Mucosa of gallbladder (tissue), 1 donor: Measurements from ENCODE around the gene RIC1. TPM values are rescaled to one million over a fixed set of nuclear protein-coding genes. Genes with fewer than 3 reads are reported as not detected.
"Not testable (repeated sequence)": the region's sequence is repeated elsewhere in the genome, so short reads cannot be mapped to it uniquely, and the experiment has no call there.

ENCODE experiments used
- DNase-seq: peaks from one replicate; pipeline ENCODE4 v3.0.0-alpha.2; 2020; ENCODE audit warnings: low spot score
- total RNA-seq: library from RNA; stranded (reverse); gene quantifications from one replicate; pipeline ENCODE4 v1.2.1, GENCODE V29; 2021
- donor health status: DM: no; HTN: no; CAD: no.

RIC1 gene
- total RNA-seq, 1 donor from 2014 or later, result 17.0 TPM

DNA sequence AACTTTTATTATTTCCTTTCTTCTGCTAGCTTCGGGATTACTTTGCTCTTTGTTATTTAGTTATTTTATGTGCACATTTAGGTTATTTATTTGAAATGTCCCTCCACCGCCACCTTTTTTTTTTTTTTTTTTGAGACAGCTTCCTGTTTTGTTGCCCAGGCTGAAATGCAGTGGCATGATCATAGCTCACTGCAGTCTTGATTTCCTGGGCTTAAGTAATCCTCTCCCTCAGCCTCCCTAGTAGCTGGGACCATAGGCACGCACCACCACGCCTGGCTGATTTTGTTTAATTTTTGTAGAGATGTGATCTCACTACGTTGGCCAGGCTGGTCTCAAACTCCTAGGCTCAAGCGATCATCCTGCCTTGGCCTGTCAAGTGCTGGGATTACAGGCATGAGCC is 38.5 kb downstream of the RIC1 start:
- DNase-seq, result no peak

DNA sequence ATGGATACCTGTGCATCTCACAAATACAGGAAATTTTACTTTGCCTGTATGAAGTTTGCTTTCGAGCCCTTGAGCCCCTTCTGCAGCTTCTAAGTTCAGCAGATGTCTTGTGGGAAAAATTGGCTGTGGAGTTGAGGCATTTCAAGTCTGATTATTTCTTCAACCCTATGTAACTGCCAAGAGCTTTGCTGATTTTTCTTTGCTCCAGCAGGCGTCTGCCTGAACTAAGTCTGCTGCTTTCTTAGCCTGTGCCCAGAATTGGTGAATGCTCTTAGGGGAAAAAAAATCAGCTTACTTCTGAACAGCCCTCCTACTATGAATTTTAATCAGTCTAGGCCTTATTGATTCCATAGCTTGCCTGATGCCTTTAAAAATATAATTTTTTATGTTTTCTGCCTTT is 41.2 kb downstream of the RIC1 start:
- DNase-seq, result no peak

DNA sequence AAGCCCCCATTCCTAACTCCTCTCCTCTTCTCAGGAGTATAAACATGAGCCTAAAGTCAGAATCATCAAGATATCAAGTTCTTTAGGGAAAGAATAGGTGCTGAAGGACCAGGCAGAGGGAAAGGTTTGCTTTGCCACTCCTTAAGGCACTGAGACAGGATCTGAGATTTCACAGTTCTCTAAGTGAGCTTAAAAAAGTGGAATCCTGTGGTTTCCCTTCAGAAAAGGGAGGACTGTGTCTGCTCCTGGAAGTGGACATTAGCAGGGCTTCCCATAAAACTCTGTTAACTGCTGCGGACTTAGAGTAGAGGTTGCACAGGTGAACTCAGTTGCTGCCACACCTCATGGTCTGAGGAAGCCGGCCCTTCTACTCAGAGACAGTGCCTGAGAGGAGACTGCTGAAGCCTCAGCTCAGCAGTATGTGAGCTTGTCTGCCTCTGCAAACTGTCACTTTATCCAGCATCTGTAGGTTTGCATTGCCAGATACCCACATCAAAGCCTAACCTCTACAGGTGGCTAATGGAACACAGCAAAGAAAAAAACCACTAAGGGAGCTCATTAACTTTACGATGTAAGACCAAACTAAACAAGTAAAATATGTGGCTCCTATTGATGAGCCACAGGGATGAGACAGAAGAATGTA is 42.9 kb downstream of the RIC1 start:
- no peak for DNase-seq

DNA sequence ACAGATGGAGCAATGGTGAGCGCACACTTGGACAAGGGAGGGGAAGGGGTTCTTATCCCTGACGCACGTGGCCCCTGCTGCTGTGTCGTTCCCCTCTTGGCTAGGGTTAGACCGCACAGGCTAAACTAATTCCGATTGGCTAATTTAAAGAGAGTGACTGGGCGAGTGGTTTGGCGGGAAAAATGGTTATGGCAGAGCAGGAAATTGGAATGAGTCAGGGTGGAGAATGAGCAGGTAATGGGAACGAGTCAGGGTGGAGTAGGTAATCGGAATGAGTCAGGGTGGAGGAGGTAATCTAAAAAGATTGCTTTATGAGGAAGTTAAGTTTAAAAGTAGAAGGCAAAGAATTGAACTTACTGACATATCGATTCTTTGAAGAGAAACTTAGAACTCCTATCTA is 46.1 kb downstream of the RIC1 start:
- DNase-seq, result not testable (repeated sequence)

DNA sequence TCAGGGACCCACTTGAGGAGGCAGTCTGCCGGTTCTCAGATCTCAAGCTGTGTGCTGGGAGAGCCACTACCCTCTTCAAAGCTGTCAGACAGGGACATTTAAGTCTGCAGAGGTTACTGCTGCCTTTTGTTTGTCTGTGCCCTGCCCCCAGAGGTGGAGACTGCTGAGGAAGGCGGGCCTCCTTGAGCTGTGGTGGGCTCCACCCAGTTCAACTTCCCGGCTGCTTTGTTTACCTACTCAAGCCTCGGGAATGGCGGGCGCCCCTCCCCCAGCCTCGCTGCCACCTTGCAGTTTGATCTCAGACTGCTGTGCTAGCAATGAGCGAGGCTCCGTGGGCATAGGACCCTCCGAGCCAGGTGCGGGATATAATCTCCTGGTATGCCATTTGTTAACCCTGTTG is 54.7 kb downstream of the RIC1 start:
- not testable (repeated sequence) for DNase-seq

DNA sequence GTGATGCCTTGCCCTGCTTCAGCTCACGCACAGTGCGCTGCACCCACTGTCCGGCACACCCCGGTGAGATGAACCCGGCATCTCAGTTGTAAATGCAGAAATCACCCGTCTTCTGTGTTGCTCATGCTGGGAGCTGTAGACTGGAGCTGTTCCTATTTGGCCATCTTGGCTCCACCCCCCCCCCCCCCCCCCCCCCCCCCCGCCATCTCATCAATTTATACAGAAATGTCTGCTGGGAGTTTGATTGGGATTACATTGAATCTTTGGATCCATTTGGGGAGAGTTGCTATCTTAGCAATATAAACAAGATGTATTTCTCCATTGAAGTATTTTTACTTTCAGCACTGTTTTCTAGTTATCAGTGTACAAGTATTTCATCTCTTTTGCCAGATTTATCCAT is 55.2 kb downstream of the RIC1 start:
- DNase-seq, result no peak

DNA sequence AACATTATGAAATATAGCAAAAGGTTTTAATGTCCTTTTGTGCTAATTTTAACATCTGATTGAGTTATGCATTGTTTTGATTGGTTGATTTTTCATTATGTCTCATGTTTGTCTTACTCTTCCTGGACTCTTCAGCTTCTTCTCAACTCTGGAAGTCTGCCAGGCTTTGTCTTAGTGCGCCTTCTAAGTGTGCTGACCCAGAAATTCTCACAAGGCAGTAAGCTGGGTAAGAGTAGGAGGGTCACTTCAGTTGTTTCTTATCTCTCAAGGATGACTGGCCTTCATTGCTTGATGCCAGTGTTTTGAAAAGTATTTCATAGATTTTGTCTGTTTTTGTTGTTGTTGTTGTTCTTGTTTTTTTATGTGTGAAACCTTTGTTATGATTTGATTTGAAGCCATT is 59.2 kb downstream of the RIC1 start:
- DNase-seq, result no peak

DNA sequence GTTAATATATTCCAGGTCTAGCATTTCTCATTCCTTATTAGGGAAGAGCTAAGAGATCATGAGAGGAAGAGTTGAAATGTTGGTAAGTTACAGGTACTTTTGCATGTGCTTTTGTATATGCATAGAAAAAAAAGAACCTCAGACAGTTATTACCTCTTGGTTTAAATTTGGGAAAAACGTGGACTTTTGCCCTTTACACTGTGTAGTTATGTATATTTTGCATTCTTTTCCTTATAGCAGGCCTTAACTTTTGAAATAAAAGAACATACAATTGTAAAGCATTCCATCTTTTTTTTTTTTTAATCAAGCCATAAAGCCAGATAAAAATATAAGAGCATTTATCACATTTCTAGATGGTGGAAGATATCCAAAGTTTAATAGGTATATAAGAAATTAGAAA is 61.4 kb downstream of the RIC1 start:
- DNase-seq, result no peak

DNA sequence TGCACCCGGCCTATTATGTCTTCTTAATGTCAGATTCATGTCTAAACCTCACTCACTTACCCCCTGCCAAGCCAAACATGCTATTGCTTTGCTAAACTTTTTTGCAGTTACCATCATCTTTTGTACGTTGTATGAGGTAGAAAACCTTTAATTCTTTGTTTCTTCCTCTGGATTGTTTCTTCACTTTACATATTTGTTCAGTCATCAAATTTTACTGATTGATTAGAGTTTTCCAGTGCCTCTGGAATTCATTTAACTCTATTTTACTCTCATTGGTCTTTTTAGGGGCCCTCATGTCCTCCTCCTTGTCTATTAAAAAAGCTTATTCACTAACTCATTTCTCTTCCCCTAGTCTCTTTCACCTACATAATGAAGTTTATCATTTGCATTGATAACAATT is 67.0 kb downstream of the RIC1 start:
- DNase-seq, result no peak

DNA sequence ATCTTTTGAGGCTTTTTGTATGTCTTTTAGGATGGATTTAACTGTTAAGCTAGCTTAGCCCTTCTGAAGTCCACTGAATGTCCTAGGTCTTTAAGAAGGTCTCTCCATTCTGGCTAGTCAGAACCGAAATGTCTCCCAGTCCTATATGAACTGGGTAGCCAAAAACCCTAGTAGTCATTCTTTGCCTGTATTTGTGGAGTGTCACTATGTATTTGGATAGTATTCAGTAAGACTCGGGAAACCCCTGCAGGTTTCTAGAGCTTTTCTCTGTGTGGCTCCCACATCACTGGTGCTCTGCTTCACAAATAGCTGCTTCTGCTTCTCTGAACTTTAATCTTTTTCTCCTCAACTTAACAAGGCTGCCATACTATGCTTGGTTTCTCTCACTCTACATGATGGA is 68.0 kb downstream of the RIC1 start:
- DNase-seq, result no peak

DNA sequence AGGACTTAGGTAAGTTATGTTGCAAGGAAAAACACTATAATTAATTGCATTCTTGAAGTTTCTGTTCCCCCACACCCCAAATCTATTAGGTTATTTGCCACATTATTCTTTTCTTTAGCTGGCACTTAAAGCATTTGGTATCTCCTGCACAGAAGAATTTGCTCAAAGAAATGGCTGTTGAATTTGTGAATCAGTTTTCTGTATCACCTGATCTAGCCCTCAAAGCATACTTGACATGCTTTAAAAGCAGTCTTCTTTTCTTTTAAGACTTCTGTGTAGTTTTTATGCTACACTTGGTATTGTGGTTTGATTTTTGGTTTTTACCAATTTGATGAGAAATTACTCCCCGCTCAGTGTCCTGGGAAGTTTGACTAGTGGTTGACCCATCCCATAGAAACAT is 69.1 kb downstream of the RIC1 start:
- DNase-seq, result no peak

DNA sequence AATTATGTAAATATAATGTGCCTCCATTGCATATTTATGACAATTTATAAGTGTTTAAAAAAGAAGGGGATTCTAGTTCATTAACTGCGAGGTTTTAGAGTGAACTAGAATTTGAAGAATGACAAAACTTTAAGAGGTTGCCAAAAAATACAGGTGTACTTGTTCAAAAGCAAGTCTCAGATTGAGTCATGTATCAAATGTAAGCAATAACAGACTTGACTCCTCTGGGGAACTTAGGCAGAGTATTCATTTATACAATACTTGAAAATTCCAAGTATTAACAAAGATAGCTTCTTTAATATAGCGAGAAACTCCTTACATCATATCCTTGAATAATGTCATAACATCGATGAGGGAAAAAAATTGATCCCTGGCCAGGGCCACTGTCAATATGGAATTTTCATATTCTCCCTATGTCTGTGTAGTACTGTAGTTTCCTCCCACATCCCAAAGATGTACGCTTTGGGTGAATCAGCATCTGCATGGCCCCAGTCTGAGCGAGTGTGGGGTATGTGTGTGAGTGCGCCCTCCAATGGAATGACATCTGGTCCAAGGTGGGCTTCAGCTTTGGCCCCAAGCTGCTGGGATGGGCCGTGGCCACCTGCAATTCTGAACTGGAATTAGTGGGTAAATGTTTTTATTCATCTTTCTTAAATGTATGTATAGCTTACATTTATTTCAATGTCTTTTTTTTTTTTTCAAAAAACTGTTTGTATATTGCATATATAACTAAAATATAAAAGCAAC is 70.1 kb downstream of the RIC1 start:
- DNase-seq, result no peak

DNA sequence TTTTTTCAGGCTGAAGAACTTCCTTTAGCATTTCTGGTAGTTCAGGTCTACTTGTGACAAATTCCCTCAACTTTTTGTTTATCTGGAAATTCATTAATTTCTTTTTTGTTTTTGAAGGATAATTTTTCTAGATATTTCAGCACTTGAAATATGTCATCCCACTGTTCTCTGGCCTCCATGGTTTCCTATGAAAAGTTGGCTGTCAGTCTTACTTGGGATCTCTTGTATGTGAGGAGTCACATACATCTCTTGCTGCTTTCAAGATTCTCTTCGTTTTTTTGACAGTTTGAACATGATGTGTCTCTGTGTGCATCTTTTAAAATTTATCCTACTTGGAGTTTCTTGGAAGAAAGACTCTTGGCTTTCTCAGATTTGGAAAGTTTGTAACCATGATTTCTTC is 79.5 kb downstream of the RIC1 start:
- DNase-seq, result no peak

DNA sequence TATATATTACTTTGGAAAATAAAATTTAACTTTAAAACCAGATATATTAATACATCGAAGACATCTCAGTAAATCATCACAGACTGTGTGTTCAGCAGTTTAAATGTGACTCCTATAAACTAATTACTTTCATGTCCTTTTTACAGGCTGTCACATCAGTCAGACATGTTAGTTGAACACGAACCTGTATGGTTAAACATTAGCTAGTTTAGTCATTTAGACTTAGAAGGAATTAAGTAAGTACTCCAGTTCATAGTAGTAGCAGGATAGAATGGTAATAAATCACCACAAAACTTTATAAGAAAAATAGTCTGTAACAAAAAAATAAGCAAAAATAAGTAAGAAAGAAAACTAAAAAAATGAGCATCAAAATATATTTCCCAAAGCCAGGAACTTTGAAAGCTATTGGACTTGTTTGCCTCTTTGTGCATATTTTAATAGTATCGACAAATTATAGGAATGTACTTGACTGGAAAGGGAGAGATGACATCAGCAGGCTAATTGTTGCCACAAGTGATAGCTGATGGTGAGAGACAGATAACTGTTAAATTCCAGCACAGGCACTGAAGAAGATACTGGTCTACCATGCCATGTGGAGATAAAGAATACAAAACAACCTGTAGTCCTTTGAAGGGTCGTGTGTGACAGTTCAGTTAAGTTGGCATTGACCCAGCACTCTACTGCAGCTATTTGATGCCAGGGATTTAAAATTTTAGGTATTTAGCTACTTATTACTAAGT is 83.9 kb downstream of the RIC1 start:
- no peak for DNase-seq

DNA sequence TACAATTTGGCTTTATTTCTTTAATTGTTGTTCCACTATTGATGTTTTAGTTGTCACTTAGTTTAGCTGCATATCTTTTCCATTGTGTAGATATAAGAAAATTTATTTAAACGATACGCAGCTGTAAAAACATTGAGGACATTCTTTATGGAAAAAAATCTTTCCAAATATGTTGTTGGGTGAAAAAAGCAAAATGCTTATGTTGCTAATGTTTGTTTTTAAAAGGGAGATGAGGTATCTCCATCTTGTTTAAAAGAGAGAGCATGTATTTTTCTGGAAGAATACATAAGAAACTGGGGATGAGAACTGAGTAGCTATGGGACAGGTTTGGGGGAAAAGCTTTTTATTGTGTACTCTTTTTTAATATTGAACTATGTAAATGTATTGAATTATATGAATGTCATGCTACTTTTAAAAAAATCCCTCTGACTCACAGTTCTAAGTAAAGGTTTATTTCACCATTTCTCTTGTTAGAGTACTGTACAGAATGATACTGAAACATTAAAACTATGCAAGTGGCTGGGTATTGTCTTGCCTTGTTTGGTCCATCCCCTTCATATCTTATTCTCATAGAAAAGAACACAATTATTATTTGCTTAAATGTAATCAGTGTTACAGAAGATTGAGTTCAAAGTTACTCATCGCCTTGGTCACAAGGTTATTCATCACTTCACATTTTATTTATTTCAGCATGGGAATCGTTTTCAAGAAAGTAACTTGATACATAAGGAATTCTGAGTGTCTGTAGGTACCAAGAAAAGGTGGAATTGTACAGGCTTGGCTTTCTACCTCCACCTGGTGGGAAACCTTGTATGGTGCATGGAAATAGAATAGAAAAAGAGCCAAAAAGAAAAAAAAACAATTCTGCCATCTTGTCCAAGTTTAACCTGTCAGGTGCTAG is 85.8 kb downstream of the RIC1 start:
- DNase-seq, result no peak

DNA sequence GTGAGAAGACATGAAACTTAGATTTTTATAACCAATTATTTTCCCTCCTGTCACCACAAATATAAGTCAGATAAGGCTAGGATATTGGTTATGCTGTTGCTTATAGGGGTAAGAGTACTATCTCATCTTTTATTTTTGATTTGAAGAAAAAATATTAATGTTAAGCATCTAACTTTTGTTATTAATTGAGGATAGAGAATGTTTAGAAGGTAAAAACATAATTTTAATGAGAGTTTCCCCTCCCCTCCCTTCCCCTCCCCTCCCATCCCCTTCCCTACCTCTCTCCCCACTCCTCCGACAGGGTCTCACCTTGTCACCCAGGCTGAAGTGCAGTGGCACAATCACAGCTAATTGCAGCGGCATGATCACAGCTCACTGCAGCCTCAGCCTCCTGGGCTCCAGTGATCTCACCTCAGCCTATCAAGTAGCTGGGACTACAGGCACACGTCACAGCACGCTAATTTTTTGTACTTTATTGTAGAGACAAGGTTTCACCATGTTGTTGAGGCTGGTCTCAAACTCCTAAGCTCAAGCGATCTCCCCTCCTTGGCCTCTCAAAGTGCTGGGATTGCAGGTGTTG is 86.7 kb downstream of the RIC1 start:
- no peak for DNase-seq

DNA sequence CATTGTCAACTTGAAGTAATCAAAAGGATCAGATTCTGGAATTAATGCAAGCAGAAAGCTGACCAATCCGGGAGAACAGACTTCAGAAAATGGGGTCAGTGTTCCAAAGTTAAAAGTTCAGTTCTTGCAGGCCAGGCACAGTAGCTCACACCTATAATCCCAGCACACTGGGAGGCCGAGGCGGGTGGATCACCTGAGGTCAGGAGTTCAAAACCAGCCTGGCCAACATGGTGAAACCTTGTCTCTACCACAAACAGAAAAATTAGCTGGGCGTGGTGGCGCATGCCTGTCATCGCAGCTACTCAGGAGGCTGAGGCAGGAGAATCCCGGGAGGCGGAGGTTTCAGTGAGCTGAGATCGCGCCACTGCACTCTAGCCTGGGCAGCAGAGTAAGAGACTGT is 88.5 kb downstream of the RIC1 start:
- not testable (repeated sequence) for DNase-seq

DNA sequence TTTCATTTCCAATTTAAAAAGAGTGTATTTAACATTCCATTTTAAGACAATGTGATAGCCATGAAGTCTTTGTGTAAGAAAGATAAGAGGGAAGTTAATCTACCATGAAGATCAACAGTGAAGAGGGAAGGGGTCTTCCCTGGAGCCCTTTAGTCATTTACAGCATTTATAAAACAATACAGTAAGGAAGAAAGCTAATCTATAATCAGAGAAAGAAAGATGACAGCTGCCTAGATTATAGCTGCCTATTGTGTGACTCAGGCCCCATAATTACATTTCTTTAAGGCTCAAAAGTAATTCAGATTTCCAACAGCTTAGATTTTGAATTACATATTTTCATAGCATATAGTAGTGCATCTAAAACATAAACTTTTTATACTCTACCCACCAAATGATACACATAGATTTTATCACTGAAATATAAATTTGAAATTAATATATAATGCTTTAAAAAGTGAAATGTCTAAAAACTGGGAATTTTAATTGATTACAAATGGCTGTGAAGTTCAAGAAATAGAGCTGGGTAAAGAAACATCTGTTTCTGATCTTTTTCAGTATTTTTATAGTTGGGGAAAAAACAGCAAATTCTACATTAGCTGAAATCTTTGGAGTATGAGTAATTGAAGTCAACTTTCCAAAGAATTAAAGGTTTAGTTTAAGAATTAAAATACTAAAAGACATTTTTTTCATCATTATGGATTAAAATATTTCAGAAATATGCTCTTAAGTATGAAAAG is 89.6 kb downstream of the RIC1 start:
- DNase-seq, result no peak

DNA sequence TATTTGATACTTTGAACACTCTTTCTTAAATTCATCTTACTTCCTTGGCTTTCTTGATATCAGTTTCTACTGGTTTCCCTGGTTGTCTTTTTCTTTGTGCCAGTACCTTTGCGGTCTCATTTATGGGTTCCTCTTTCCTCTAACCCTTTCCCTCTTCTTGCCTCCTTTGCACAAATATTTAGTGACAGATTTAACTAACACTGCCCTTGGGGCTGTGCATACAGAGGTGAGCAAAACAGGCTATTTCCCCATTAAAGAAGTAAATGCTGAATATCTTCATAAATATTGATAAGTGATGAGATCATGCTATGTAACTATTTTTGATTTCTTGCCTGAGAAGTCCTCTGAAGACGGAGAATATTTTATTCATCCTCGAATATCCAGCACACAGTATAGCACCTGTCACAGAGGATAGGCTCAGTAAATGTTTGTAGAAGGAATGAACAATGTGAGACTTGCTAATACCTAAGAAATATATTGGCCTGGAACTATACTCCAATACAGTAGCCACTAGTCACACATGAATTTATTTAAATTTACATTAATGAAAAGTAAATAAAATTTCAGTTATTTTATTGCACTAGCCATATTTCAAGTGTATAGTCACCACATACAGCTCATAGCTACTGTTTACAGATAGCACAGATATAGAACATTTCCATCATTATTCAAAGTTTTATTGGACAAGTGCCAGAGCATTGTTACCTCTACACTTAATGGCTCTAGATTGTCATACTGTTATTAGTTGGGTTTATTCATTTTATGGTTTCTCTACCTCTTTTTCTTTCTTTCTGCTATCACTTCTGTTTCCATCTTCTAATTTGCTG is 90.4 kb downstream of the RIC1 start:
- no peak for DNase-seq

DNA sequence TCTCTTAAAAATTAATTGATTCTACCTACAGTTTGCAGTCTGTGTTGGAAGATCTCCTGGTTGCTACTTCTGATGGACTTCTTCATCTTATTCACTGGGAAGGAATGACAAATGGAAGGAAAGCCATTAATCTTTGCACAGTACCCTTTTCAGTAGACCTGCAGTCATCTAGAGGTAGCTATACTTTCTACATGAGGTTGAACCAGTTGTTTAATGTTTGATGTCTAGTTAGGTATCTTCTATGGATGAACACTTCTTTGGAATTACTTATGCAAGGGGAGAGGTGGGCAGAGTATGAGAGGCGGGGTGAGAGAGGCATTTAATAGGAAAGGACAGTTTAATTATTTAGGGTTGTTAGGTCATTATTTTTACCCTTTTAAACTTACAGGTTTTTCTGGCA is 91.2 kb downstream of the RIC1 start:
- no peak for DNase-seq
